ENCODE results near the gene BIN1.

The BIN1 gene

GRCh38 chr2:127054996-127055785, 51.8 kb downstream of the BIN1 start:
- DNase-seq: no peak

- DNase-seq: no peak
These were observed 52.4 kb downstream of the BIN1 start for GRCh38 chr2:127054604-127054930.

GRCh38 chr2:127053731-127054603, 53.0 kb downstream of the BIN1 start:
- no peak for DNase-seq

- no peak for DNase-seq
These were observed 53.9 kb downstream of the BIN1 start for GRCh38 chr2:127052771-127053691.

- no peak for DNase-seq
These were observed 54.7 kb downstream of the BIN1 start for GRCh38 chr2:127052057-127052770.

GRCh38 chr2:127051116-127052056, 55.6 kb downstream of the BIN1 start:
- no peak for DNase-seq

- DNase-seq: no peak
These were observed 56.2 kb downstream of the BIN1 start for GRCh38 chr2:127050803-127051115.

GRCh38 chr2:127049927-127050802, 56.8 kb downstream of the BIN1 start:
- peak; percentile 30 for DNase-seq

GRCh38 chr2:127048969-127049897, 57.7 kb downstream of the BIN1 start:
- no peak for DNase-seq

- DNase-seq: no peak
These were observed 58.4 kb downstream of the BIN1 start for GRCh38 chr2:127048618-127048935.

GRCh38 chr2:127047716-127048617, 59.0 kb downstream of the BIN1 start:
- DNase-seq: no peak

GRCh38 chr2:127047054-127047453, 59.9 kb downstream of the BIN1 start:
- DNase-seq: no peak

- DNase-seq: no peak
These were observed 60.4 kb downstream of the BIN1 start for GRCh38 chr2:127046579-127046978.

- no peak for DNase-seq
These were observed 61.0 kb downstream of the BIN1 start for GRCh38 chr2:127045792-127046501.

GRCh38 chr2:127044977-127045661, 61.8 kb downstream of the BIN1 start:
- DNase-seq: no peak

GRCh38 chr2:127044165-127044718, 62.7 kb downstream of the BIN1 start:
- DNase-seq: no peak
